ENCODE measurements around the gene TPK1.
"Not testable (repeated sequence)": the region's sequence is repeated elsewhere in the genome, so short reads cannot be mapped to it uniquely, and the experiment has no call there.

The TPK1 gene

GRCh38 chr7:144594580-144594979, 241.3 kb downstream of the TPK1 start:
- Histone ChIP-seq H3K36me3 (ENCODE audit: control insufficient read depth, insufficient read depth, low read length) (no peaks in the 10 kb centered on the region), H3K9ac (ENCODE audit: low read depth, low read length) (no peak overlapping the region), H3K4me3 (ENCODE audit: low read depth, low read length) (no peak overlapping the region), H3K9me3 (ENCODE audit: control insufficient read depth, insufficient read depth, low read length) (no peaks in the 10 kb centered on the region), H3K27me3 (ENCODE audit: control insufficient read depth, insufficient read depth, low read length) (no peaks in the 10 kb centered on the region), H3K4me1 (ENCODE audit: control insufficient read depth, insufficient read depth, low read length) (no peaks in the 10 kb centered on the region)

GRCh38 chr7:144588559-144589051, 247.2 kb downstream of the TPK1 start:
- Histone ChIP-seq H3K9ac (ENCODE audit: low read depth, low read length) (no peak overlapping the region), H3K36me3 (ENCODE audit: control insufficient read depth, insufficient read depth, low read length) (no peaks in the 10 kb centered on the region), H3K9me3 (ENCODE audit: control insufficient read depth, insufficient read depth, low read length) (no peaks in the 10 kb centered on the region), H3K27me3 (ENCODE audit: control insufficient read depth, insufficient read depth, low read length) (no peaks in the 10 kb centered on the region), H3K4me3 (ENCODE audit: low read depth, low read length) (no peak overlapping the region), H3K4me1 (ENCODE audit: control insufficient read depth, insufficient read depth, low read length) (no peaks in the 10 kb centered on the region)

GRCh38 chr7:144587701-144588100, 248.2 kb downstream of the TPK1 start:
- no peak overlapping the region for H3K4me3 ChIP-seq (ENCODE audit: low read depth, low read length)
- no peaks in the 10 kb centered on the region for H3K4me1 ChIP-seq (ENCODE audit: control insufficient read depth, insufficient read depth, low read length)
- H3K9me3 ChIP-seq (ENCODE audit: control insufficient read depth, insufficient read depth, low read length) = no peaks in the 10 kb centered on the region
- H3K36me3 ChIP-seq (ENCODE audit: control insufficient read depth, insufficient read depth, low read length) = no peaks in the 10 kb centered on the region
- H3K27me3 ChIP-seq (ENCODE audit: control insufficient read depth, insufficient read depth, low read length) = no peaks in the 10 kb centered on the region
- no peak overlapping the region for H3K9ac ChIP-seq (ENCODE audit: low read depth, low read length)

GRCh38 chr7:144584726-144585125, 251.1 kb downstream of the TPK1 start:
- H3K4me1 ChIP-seq (ENCODE audit: control insufficient read depth, insufficient read depth, low read length) = no peaks in the 10 kb centered on the region
- no peaks in the 10 kb centered on the region for H3K27me3 ChIP-seq (ENCODE audit: control insufficient read depth, insufficient read depth, low read length)
- H3K9me3 ChIP-seq (ENCODE audit: control insufficient read depth, insufficient read depth, low read length) = no peaks in the 10 kb centered on the region
- no peak overlapping the region for H3K9ac ChIP-seq (ENCODE audit: low read depth, low read length)
- H3K36me3 ChIP-seq (ENCODE audit: control insufficient read depth, insufficient read depth, low read length) = no peaks in the 10 kb centered on the region
- H3K4me3 ChIP-seq (ENCODE audit: low read depth, low read length) = no peak overlapping the region

- Histone ChIP-seq H3K27me3 (ENCODE audit: control insufficient read depth, insufficient read depth, low read length) (no peaks in the 10 kb centered on the region), H3K4me1 (ENCODE audit: control insufficient read depth, insufficient read depth, low read length) (no peaks in the 10 kb centered on the region), H3K36me3 (ENCODE audit: control insufficient read depth, insufficient read depth, low read length) (no peaks in the 10 kb centered on the region), H3K4me3 (ENCODE audit: low read depth, low read length) (no peak overlapping the region), H3K9me3 (ENCODE audit: control insufficient read depth, insufficient read depth, low read length) (no peaks in the 10 kb centered on the region), H3K9ac (ENCODE audit: low read depth, low read length) (no peak overlapping the region)
Measured at GRCh38 chr7:144579687-144580086, 256.2 kb downstream of the TPK1 start.

GRCh38 chr7:144575456-144575855, 260.4 kb downstream of the TPK1 start:
- H3K9ac ChIP-seq (ENCODE audit: low read depth, low read length) = no peak overlapping the region
- H3K4me3 ChIP-seq (ENCODE audit: low read depth, low read length) = no peak overlapping the region
- H3K27me3 ChIP-seq (ENCODE audit: control insufficient read depth, insufficient read depth, low read length) = no peaks in the 10 kb centered on the region
- no peaks in the 10 kb centered on the region for H3K9me3 ChIP-seq (ENCODE audit: control insufficient read depth, insufficient read depth, low read length)
- no peaks in the 10 kb centered on the region for H3K4me1 ChIP-seq (ENCODE audit: control insufficient read depth, insufficient read depth, low read length)
- no peaks in the 10 kb centered on the region for H3K36me3 ChIP-seq (ENCODE audit: control insufficient read depth, insufficient read depth, low read length)

- not testable (repeated sequence) for H3K4me3 ChIP-seq (ENCODE audit: low read depth, low read length); H3K36me3 ChIP-seq (ENCODE audit: control insufficient read depth, insufficient read depth, low read length); H3K4me1 ChIP-seq (ENCODE audit: control insufficient read depth, insufficient read depth, low read length); H3K9ac ChIP-seq (ENCODE audit: low read depth, low read length); H3K27me3 ChIP-seq (ENCODE audit: control insufficient read depth, insufficient read depth, low read length); H3K9me3 ChIP-seq (ENCODE audit: control insufficient read depth, insufficient read depth, low read length)
Measured at GRCh38 chr7:144574753-144575152, 261.1 kb downstream of the TPK1 start.

- Histone ChIP-seq H3K9ac (ENCODE audit: low read depth, low read length) (no peak overlapping the region), H3K27me3 (ENCODE audit: control insufficient read depth, insufficient read depth, low read length) (no peaks in the 10 kb centered on the region), H3K9me3 (ENCODE audit: control insufficient read depth, insufficient read depth, low read length) (no peaks in the 10 kb centered on the region), H3K4me1 (ENCODE audit: control insufficient read depth, insufficient read depth, low read length) (peaks cover 9% of the 10 kb centered on the region), H3K36me3 (ENCODE audit: control insufficient read depth, insufficient read depth, low read length) (no peaks in the 10 kb centered on the region), H3K4me3 (ENCODE audit: low read depth, low read length) (no peak overlapping the region)
Measured at GRCh38 chr7:144568233-144568632, 267.6 kb downstream of the TPK1 start.

- Histone ChIP-seq H3K4me3 (ENCODE audit: low read depth, low read length) (no peak overlapping the region), H3K27me3 (ENCODE audit: control insufficient read depth, insufficient read depth, low read length) (no peaks in the 10 kb centered on the region), H3K9me3 (ENCODE audit: control insufficient read depth, insufficient read depth, low read length) (no peaks in the 10 kb centered on the region), H3K36me3 (ENCODE audit: control insufficient read depth, insufficient read depth, low read length) (no peaks in the 10 kb centered on the region), H3K9ac (ENCODE audit: low read depth, low read length) (no peak overlapping the region), H3K4me1 (ENCODE audit: control insufficient read depth, insufficient read depth, low read length) (peaks cover 9% of the 10 kb centered on the region)
Measured at GRCh38 chr7:144565586-144565985, 270.3 kb downstream of the TPK1 start.

GRCh38 chr7:144549861-144550260, 286.0 kb downstream of the TPK1 start:
- H3K4me3 ChIP-seq (ENCODE audit: low read depth, low read length) = no peak overlapping the region

GRCh38 chr7:144548556-144548955, 287.3 kb downstream of the TPK1 start:
- H3K4me3 ChIP-seq (ENCODE audit: low read depth, low read length) = no peak overlapping the region
- H3K36me3 ChIP-seq (ENCODE audit: control insufficient read depth, insufficient read depth, low read length) = no peaks in the 10 kb centered on the region
- no peaks in the 10 kb centered on the region for H3K9me3 ChIP-seq (ENCODE audit: control insufficient read depth, insufficient read depth, low read length)
- no peaks in the 10 kb centered on the region for H3K27me3 ChIP-seq (ENCODE audit: control insufficient read depth, insufficient read depth, low read length)
- no peaks in the 10 kb centered on the region for H3K4me1 ChIP-seq (ENCODE audit: control insufficient read depth, insufficient read depth, low read length)
- H3K9ac ChIP-seq (ENCODE audit: low read depth, low read length) = no peak overlapping the region

More at GRCh38 chr7:144549861-144550260, 286.0 kb downstream of the TPK1 start:
- Histone ChIP-seq H3K9me3 (ENCODE audit: control insufficient read depth, insufficient read depth, low read length) (no peaks in the 10 kb centered on the region), H3K27me3 (ENCODE audit: control insufficient read depth, insufficient read depth, low read length) (no peaks in the 10 kb centered on the region), H3K4me1 (ENCODE audit: control insufficient read depth, insufficient read depth, low read length) (no peaks in the 10 kb centered on the region), H3K36me3 (ENCODE audit: control insufficient read depth, insufficient read depth, low read length) (no peaks in the 10 kb centered on the region), H3K9ac (ENCODE audit: low read depth, low read length) (no peak overlapping the region)

- Histone ChIP-seq H3K9ac (ENCODE audit: low read depth, low read length) (no peak overlapping the region), H3K4me1 (ENCODE audit: control insufficient read depth, insufficient read depth, low read length) (no peaks in the 10 kb centered on the region), H3K9me3 (ENCODE audit: control insufficient read depth, insufficient read depth, low read length) (no peaks in the 10 kb centered on the region), H3K36me3 (ENCODE audit: control insufficient read depth, insufficient read depth, low read length) (no peaks in the 10 kb centered on the region), H3K27me3 (ENCODE audit: control insufficient read depth, insufficient read depth, low read length) (no peaks in the 10 kb centered on the region), H3K4me3 (ENCODE audit: low read depth, low read length) (no peak overlapping the region)
Measured at GRCh38 chr7:144547888-144548287, 288.0 kb downstream of the TPK1 start.

- Histone ChIP-seq H3K27me3 (ENCODE audit: control insufficient read depth, insufficient read depth, low read length) (no peaks in the 10 kb centered on the region), H3K4me1 (ENCODE audit: control insufficient read depth, insufficient read depth, low read length) (no peaks in the 10 kb centered on the region), H3K9ac (ENCODE audit: low read depth, low read length) (no peak overlapping the region), H3K9me3 (ENCODE audit: control insufficient read depth, insufficient read depth, low read length) (no peaks in the 10 kb centered on the region), H3K36me3 (ENCODE audit: control insufficient read depth, insufficient read depth, low read length) (no peaks in the 10 kb centered on the region), H3K4me3 (ENCODE audit: low read depth, low read length) (no peak overlapping the region)
Measured at GRCh38 chr7:144546782-144547181, 289.1 kb downstream of the TPK1 start.

All from iPS-15b (cell line).